NT2/D1 (cell line): ENCODE measurements around the gene BEND6.

Source experiments
- SUZ12 ChIP-seq: IDR thresholded peaks from 2 replicates; pipeline ENCODE4 v1.6.1; 2011; ENCODE audit not compliant: insufficient read length, insufficient read depth; ENCODE audit errors: extremely low read depth
- YY1 ChIP-seq: IDR thresholded peaks from 2 replicates; pipeline ENCODE4 v1.6.1; 2011; ENCODE audit not compliant: insufficient read length, insufficient read depth
- ZNF274 ChIP-seq: IDR thresholded peaks from 2 replicates; pipeline ENCODE4 v1.6.1; 2011; ENCODE audit warnings: mild to moderate bottlenecking, low read depth, low read length

DNA sequence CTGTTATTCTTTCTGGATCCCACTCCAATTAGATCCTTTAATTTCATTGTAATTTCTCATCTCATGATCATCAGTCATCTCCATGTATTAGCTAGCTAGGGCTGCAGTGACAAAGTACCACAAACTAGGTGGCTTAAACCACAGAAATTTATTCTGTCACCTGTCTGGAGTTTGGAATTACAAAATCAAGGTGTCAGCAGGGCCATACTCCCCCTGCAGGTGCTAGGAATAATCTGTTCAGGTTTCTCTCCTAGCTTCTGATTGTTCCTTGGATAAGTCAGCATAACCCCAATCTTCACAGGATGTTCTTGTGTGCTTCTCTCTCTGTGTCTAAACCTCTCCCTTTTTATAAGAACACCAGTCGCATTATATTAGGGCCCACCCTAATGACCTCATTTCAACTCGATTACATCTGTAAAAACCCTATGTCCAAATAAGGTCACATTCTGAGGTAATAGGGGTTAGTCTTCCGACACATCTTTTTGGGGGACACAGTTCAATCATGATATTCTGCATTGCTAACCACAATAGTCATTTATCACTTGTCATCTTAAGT lies 40.5 kb downstream of the BEND6 start:
- TF ChIP-seq ZNF274 (no peak), SUZ12 (no peak), YY1 (no peak)
